Measurements from ENCODE around the gene AP1S2.
"Not testable (repeated sequence)": the region's sequence is repeated elsewhere in the genome, so short reads cannot be mapped to it uniquely, and the experiment has no call there.

Gene AP1S2

DNA sequence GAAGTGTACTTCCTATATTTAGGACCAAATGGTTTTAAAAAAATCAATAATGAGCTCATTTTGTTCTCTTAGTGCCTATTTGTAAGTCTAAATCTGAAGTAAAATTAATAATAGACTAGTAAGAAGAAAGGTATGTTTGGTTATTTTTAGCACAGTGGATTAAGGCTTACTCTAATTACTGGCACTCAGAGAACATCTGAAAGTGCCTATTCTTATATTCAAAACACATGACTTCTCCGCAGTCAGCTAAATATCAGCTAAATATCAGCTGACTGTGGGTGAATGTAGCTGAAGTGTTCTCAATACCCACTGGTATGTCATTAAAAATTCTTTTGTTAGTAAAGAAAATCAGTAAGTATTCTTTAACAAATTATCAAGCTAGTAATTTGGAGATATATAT lies 6.0 kb downstream of the AP1S2 start:
- no peak overlapping the region for H3K4me3 ChIP-seq (ENCODE audit: control insufficient read depth, low read depth, low read length)
- DNase-seq (ENCODE audit: low read depth): no peak
- TF ChIP-seq, protein P1, sequence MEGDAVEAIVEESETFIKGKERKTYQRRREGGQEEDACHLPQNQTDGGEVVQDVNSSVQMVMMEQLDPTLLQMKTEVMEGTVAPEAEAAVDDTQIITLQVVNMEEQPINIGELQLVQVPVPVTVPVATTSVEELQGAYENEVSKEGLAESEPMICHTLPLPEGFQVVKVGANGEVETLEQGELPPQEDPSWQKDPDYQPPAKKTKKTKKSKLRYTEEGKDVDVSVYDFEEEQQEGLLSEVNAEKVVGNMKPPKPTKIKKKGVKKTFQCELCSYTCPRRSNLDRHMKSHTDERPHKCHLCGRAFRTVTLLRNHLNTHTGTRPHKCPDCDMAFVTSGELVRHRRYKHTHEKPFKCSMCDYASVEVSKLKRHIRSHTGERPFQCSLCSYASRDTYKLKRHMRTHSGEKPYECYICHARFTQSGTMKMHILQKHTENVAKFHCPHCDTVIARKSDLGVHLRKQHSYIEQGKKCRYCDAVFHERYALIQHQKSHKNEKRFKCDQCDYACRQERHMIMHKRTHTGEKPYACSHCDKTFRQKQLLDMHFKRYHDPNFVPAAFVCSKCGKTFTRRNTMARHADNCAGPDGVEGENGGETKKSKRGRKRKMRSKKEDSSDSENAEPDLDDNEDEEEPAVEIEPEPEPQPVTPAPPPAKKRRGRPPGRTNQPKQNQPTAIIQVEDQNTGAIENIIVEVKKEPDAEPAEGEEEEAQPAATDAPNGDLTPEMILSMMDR (IDR thresholded peaks at IDR 0.05; ENCODE audit: control insufficient read depth, insufficient read depth, low read depth, low read length, missing control alignments): no peak

DNA sequence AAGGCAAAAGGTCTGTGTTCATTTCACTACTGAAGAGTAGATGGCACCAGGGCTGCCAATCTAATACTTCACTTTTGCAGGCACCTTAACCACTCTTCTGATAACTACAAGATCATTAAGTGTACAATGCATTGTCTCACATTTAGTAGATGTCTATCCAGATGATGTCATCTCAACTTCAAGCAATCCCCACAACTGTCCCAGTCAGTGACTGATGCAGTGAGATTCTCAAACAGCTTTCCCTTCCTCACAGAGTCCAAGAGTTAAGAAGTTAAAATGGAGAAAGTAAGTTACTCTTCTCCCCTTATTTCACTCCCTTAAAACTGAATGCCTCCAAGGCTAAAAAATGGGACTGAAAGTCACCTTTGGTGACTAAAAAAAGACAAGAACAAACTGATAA lies 10.7 kb downstream of the AP1S2 start:
- H3K4me3 ChIP-seq (ENCODE audit: control insufficient read depth, low read depth, low read length): no peak overlapping the region
- no peak for DNase-seq (ENCODE audit: low read depth)
- TF ChIP-seq, protein P1 (IDR thresholded peaks at IDR 0.05; ENCODE audit: control insufficient read depth, insufficient read depth, low read depth, low read length, missing control alignments): no peak

DNA sequence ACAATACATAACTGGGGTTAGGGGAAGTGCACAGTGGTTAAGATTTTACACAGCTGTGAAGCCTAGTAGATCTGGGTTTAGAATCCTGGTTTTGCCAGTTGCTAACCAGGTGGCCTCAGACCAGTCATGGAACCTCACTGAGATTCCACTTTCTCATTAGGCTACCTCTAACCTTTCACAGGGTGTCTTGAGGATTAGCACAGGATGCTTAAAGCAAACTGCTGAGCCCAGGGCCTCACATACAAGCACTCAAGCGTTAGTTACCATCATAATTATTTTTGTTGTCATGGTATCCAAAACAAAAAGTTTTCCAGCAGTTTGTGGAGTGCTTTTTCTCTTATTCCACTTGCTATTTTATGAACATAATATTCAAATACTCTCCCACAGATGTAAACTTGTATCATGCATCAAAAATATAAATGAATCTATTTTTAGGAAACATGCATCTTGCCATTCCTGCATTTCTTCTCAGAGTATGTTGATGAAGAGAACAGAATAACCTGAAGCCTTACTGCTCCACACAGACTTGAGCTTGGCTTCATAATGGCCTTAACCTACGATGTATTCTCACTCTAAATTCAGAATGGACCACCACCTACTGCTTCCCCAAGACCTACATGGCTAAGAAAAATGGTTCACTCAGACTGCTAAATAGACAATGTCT lies 12.6 kb downstream of the AP1S2 start:
- TF ChIP-seq, protein P1 (IDR thresholded peaks at IDR 0.05; ENCODE audit: control insufficient read depth, insufficient read depth, low read depth, low read length, missing control alignments): no peak
- DNase-seq (ENCODE audit: low read depth): no peak
- H3K4me3 ChIP-seq (ENCODE audit: control insufficient read depth, low read depth, low read length): no peak overlapping the region

DNA sequence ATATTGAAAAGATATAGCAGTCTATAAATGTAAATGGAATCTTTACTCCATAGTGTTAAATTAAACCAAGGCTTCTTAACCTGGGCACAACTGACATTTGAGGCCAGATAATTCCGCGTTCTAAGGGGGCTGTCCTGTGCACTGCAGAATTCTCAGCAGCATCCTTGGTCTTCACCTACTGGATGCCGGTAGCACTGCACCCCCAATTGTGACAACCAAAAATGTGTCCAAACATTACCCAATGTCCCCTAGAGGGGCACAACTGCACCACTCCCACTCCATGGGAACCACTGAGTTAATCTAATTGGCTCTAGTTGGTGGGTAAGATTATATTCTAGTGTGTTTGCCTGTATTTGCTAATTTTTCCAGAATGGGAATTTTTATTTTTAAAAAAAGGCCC lies 16.6 kb downstream of the AP1S2 start:
- TF ChIP-seq, protein P1 (IDR thresholded peaks at IDR 0.05; ENCODE audit: control insufficient read depth, insufficient read depth, low read depth, low read length, missing control alignments): peak; percentile 27
- no peak for DNase-seq (ENCODE audit: low read depth)
- H3K4me3 ChIP-seq (ENCODE audit: control insufficient read depth, low read depth, low read length): no peak overlapping the region

DNA sequence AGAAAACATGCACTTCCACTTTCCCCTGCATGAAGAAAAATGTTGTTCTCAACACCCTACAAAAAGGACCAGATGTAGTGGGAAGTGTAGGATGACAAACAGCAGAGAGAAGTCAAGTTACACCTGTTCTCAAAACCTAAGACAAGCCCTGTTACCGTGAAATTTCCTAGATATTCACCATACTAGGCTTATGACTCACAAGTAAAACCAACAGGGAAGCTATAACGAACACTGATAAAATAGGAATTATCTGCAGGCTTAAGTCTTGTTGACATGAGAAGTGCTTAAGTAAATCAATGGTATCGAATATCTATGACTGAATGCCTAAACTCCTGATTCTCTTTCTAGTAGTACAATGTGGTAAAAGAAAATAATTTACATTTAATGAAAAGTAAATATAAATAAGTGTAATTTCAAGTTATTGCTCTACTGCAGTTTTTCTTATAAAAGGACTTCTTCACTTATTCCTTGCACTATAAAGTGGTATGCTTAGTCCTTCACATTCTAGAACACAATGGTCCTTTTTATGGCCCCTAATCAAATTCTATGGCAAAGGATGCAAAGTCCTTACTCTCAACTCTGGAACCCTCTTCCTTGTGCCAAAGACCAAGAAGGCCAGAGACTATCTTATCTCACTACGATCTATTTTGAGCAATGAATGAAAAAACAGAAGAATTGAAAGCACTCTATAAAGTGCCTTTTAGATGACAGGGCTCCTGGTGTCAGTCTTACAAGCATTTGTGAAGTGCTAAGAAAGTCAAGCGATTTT lies 19.6 kb downstream of the AP1S2 start:
- TF ChIP-seq, protein P1 (IDR thresholded peaks at IDR 0.05; ENCODE audit: control insufficient read depth, insufficient read depth, low read depth, low read length, missing control alignments): no peak
- no peak overlapping the region for H3K4me3 ChIP-seq (ENCODE audit: control insufficient read depth, low read depth, low read length)
- no peak for DNase-seq (ENCODE audit: low read depth)

DNA sequence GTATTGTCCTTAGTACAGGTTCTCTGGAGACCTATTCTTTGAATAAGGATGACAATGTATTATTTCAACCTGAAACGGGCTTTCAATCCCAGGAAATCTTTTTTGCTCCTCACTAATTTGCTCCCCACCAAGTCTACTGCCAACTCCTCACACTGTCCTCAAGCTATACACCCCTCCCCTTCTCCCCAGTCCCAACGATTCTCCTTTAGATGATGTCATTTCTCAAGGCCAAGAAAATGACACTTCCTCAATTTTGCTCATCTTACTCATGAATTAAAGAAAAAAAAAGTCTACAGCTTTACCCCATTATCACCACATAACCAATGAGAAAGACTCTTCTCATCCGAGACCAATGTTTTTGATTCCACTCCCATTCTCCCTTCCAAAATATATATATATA lies 20.6 kb downstream of the AP1S2 start:
- TF ChIP-seq, protein P1 (IDR thresholded peaks at IDR 0.05; ENCODE audit: control insufficient read depth, insufficient read depth, low read depth, low read length, missing control alignments): no peak
- no peak for DNase-seq (ENCODE audit: low read depth)
- no peak overlapping the region for H3K4me3 ChIP-seq (ENCODE audit: control insufficient read depth, low read depth, low read length)

DNA sequence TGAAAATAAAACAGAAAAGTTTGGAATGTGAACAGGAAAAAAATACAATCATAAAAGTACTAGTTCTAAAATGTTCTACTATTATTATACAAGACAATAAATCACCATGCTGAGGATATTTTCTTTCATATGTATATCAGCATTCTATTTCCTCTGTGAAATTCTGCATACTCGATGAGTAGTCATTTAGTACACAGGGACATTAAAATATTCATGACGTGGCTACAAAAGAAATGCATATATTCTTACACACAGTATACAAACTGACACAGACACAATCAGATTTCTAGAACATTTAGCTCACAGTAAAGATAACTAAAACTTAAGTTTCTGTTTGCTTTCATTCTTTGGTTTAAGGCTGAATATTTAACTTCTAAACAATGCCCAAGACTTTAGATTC lies 23.3 kb downstream of the AP1S2 start:
- DNase-seq (ENCODE audit: low read depth); H3K4me3 ChIP-seq (ENCODE audit: control insufficient read depth, low read depth, low read length): not testable (repeated sequence)

All from AG09309 (cell line).